GM12878 (cell line): ENCODE data around the gene ANTKMT. TPM values are rescaled to one million over a fixed set of nuclear protein-coding genes. Genes with fewer than 3 reads are reported as not detected.

Source experiments
- ATAC-seq: fragments of 200-7000 bp; cut with Tn5 transposase; 3 replicates; pipeline ENCODE4 v1.9.1; 2020; ENCODE audit warnings: mild to moderate bottlenecking, moderate library complexity
- BruUV-seq: library from RNA; stranded (reverse); fragments of 400-500 nt; replicated peaks from 2 replicates; lab custom pipeline; 2021; lab: Mats Ljungman, UMichigan
- CTCF ChIA-PET: fragments of 300-600 bp; sonication (Branson Sonifier 250); formaldehyde crosslinking; extraction: SDS; loops from one replicate; lab custom pipeline; 2021; ENCODE audit warnings: inconsistent platforms; lab: Yijun Ruan, JAX
- POLR2A ChIA-PET: fragments of 350-600 bp; formaldehyde crosslinking; extraction: SDS; loops from one replicate; lab custom pipeline; 2021; ENCODE audit warnings: inconsistent platforms; lab: Charles Lee
- RAD21 ChIA-PET: fragments of 300-600 bp; sonication (Branson Sonifier 250); formaldehyde crosslinking; loops from one replicate; lab custom pipeline; 2023; ENCODE audit warnings: antibody characterized with exemption; ENCODE audit not compliant: unreplicated experiment; lab: Charles Lee
- SMC1A ChIA-PET: fragments of 300-600 bp; sonication (Branson Sonifier 250); formaldehyde crosslinking; loops from one replicate; lab custom pipeline; 2023; ENCODE audit not compliant: unreplicated experiment, uncharacterized antibody; lab: Charles Lee
- DNase-seq: peaks from one replicate; pipeline ENCODE4 v3.0.0-alpha.2; 2011; ENCODE audit warnings: low read depth, low spot score
- FAIRE-seq: peaks from 3 replicates; lab custom pipeline; 2011; peaks lifted over from hg19 to GRCh38; lab: Jason Lieb, UNC
- H2AFZ ChIP-seq: 2 replicates; pipeline ENCODE4 v1.6.0; 2011; ENCODE audit warnings: low read depth, low read length, control low read depth; ENCODE audit not compliant: control insufficient read depth
- H3K27ac ChIP-seq: 2 replicates; pipeline ENCODE4 v1.5.1; 2011; ENCODE audit warnings: control low read depth; ENCODE audit not compliant: control insufficient read depth, insufficient read depth
- H3K27me3 ChIP-seq, 2 experiments: replicated peaks in 1 of 2; 2 replicates each; pipeline versions ENCODE4 v1.6.0 to v1.6.1; 2011; ENCODE audit warnings: low read length in 1 of 2; ENCODE audit not compliant: control insufficient read depth in 2 of 2, insufficient read depth in 2 of 2
- H3K36me3 ChIP-seq, 2 experiments: 2 replicates each; pipeline ENCODE4 v1.5.1; 2011; ENCODE audit warnings: low read length in 1 of 2; ENCODE audit not compliant: control insufficient read depth in 2 of 2, insufficient read depth in 2 of 2
- H3K4me1 ChIP-seq: 2 replicates; pipeline ENCODE4 v1.6.1; 2011; ENCODE audit warnings: mild to moderate bottlenecking, low read length, moderate library complexity, mixed read lengths; ENCODE audit not compliant: control insufficient read depth, insufficient read depth
- H3K4me2 ChIP-seq: 2 replicates; pipeline ENCODE4 v1.6.0; 2011; ENCODE audit warnings: control low read depth; ENCODE audit not compliant: control insufficient read depth, insufficient read depth
- H3K4me3 ChIP-seq: fragments of 200-600 bp; sonication (generic); 2 replicates; pipeline ENCODE4 v1.5.1; 2016
- H3K79me2 ChIP-seq: 2 replicates; pipeline ENCODE4 v1.6.0; 2011; ENCODE audit warnings: low read length; ENCODE audit not compliant: control insufficient read depth, insufficient read depth
- H3K9ac ChIP-seq: 2 replicates; pipeline ENCODE4 v1.8.0; 2011; ENCODE audit warnings: low read length, control low read depth, mixed read lengths; ENCODE audit not compliant: control insufficient read depth, insufficient read depth
- H3K9me3 ChIP-seq: replicated peaks from 3 replicates; pipeline ENCODE4 v1.5.1; 2011; ENCODE audit warnings: mild to moderate bottlenecking, low read length; ENCODE audit not compliant: control insufficient read depth, insufficient read depth
- H4K20me1 ChIP-seq: 2 replicates; pipeline ENCODE4 v1.6.0; 2011; ENCODE audit not compliant: control insufficient read depth, insufficient read depth
- BCL11A ChIP-seq: IDR thresholded peaks from 2 replicates; pipeline ENCODE4 v1.6.1; 2011; ENCODE audit warnings: low read depth, low read length
- BCL3 ChIP-seq: IDR thresholded peaks from 2 replicates; pipeline ENCODE4 v1.6.1; 2011; ENCODE audit warnings: borderline replicate concordance, low read depth, mild to moderate bottlenecking, moderate library complexity, low read length; ENCODE audit not compliant: insufficient read depth, poor library complexity, severe bottlenecking
- BRCA1 ChIP-seq: IDR thresholded peaks from 2 replicates; pipeline ENCODE4 v1.6.1; 2011; ENCODE audit warnings: low read depth, low read length, improper control_type of control experiment
- CBFB ChIP-seq: IDR thresholded peaks from 2 replicates; pipeline ENCODE4 v1.6.1; 2016; ENCODE audit warnings: antibody characterized with exemption, low read depth
- EGR1 ChIP-seq, 2 experiments: IDR thresholded peaks; 1 replicate in 1 of 2; 2 replicates in 1 of 2; pipeline ENCODE4 v1.6.1; 2011 to 2012; ENCODE audit warnings: low read depth in 2 of 2, low read length in 2 of 2, borderline replicate concordance in 1 of 2, mild to moderate bottlenecking in 1 of 2, moderate library complexity in 1 of 2
- POU2F2 ChIP-seq: IDR thresholded peaks from 3 replicates; pipeline ENCODE4 v1.6.1; 2011; ENCODE audit warnings: low read depth, mild to moderate bottlenecking, low read length, borderline replicate concordance
- RAD21 ChIP-seq: IDR thresholded peaks from 2 replicates; pipeline ENCODE4 v1.6.1; 2011; ENCODE audit warnings: mild to moderate bottlenecking, low read depth, low read length, moderate library complexity; ENCODE audit not compliant: insufficient read depth
- RCOR1 ChIP-seq: conservative IDR thresholded peaks from 2 replicates; pipeline ENCODE4 v1.6.1; 2012; ENCODE audit warnings: low read depth, low read length, improper control_type of control experiment
- WRNIP1 ChIP-seq: IDR thresholded peaks from 2 replicates; pipeline ENCODE4 v1.6.1; 2011; ENCODE audit warnings: low read depth, low read length, improper control_type of control experiment, borderline replicate concordance
- ZBED1 ChIP-seq: IDR thresholded peaks from 2 replicates; pipeline ENCODE4 v1.6.1; 2016; ENCODE audit warnings: borderline replicate concordance
- ZNF217 ChIP-seq: fragments of 450-650 bp; IDR thresholded peaks from 2 replicates; pipeline ENCODE4 v1.6.1; 2017; ENCODE audit warnings: antibody characterized with exemption, mild to moderate bottlenecking
- ZNF24 ChIP-seq: fragments of 450-650 bp; IDR thresholded peaks from 2 replicates; pipeline ENCODE4 v1.6.1; 2017; ENCODE audit warnings: antibody characterized with exemption, mild to moderate bottlenecking
- WGBS: methylation state at CpG from one replicate; pipeline ENCODE4 v1.1.6; 2016; ENCODE audit warnings: low lambda C conversion rate; ENCODE audit not compliant: insufficient replicate concordance, insufficient coverage; ENCODE audit errors: missing lambda C conversion rate; 5-methylcytosine and 5-hydroxymethylcytosine counted together
- in situ Hi-C: fragments of 300-500 bp; cut with MboI; formaldehyde crosslinking; loops from 9 replicates; pipeline ENCODE4 v1.14.3; 2018; ENCODE audit warnings: mixed read lengths
- intact Hi-C: fragments of 100-400 bp; cut with micrococcal nuclease; formaldehyde crosslinking; loops from one replicate; pipeline ENCODE4 v1.14.2; 2022; ENCODE audit not compliant: unreplicated experiment
- polyA plus RNA-seq, 11 experiments: library from polyadenylated mRNA; depleted of rRNA in 4 of 11; unstranded in 6 of 11; stranded (reverse) in 5 of 11; fragments of >200 nt; fragmentation: Nextera tagmentation in 4 of 11; fragmentation: Illumina TruSeq in 1 of 11; extraction: Ambion mirVana in 4 of 11; extraction: Trizol in 1 of 11; gene quantifications; 1 replicate in 1 of 11; 2 replicates in 10 of 11; pipeline versions ENCODE4 v1.2.1 to v1.2.3, GENCODE V29; 2011 to 2016; ENCODE audit warnings: inconsistent platforms in 2 of 11, missing spikeins in 2 of 11, low read depth in 1 of 11
- total RNA-seq, 4 experiments: library from RNA; depleted of rRNA in 3 of 4; stranded (reverse); fragments of >200 nt in 3 of 4; fragmentation: Illumina TruSeq in 1 of 4; extraction: Trizol in 1 of 4; gene quantifications; 2 replicates each; pipeline versions ENCODE4 v1.2.1 to v1.2.3, GENCODE V29; 2013 to 2021
- TF ChIP-seq, protein P1 (sequence below): IDR thresholded peaks from 2 replicates; pipeline ENCODE4 v1.6.1; 2011; ENCODE audit warnings: mild to moderate bottlenecking, low read depth, low read length, moderate library complexity; ENCODE audit not compliant: insufficient replicate concordance
- TF ChIP-seq, protein P2 (sequence below): fragments of 450-650 bp; IDR thresholded peaks from 2 replicates; pipeline ENCODE4 v1.6.1; 2018; ENCODE audit warnings: borderline replicate concordance, mild to moderate bottlenecking; ENCODE audit not compliant: partially characterized antibody

The ANTKMT gene
- total and polyA plus RNA-seq, 10 of the 15 experiments (the other 5 are each of a cell fraction or from before 2014, with no cell fraction given) = 0.58 to 60.5 (median 25.8) TPM

GRCh38 chr16:679814-680624 is 40.9 kb upstream of the ANTKMT start, which contains the start of gene STUB1 (continued):
- TF ChIP-seq BCL3 (no peak), RAD21 (no peak), BCL11A (no peak), POU2F2 (peak; percentile 32; the same call in 1 of the 3 replicates), ZBED1 (no peak), BRCA1 (no peak)
- TF ChIP-seq, protein P1, sequence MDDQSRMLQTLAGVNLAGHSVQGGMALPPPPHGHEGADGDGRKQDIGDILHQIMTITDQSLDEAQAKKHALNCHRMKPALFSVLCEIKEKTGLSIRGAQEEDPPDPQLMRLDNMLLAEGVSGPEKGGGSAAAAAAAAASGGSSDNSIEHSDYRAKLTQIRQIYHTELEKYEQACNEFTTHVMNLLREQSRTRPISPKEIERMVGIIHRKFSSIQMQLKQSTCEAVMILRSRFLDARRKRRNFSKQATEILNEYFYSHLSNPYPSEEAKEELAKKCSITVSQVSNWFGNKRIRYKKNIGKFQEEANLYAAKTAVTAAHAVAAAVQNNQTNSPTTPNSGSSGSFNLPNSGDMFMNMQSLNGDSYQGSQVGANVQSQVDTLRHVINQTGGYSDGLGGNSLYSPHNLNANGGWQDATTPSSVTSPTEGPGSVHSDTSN = no peak

GRCh38 chr16:680625-680945 is 40.4 kb upstream of the ANTKMT start:
- peaks cover 6% of the 10 kb centered on the region; the same call in 1 of the 2 replicates for H4K20me1 ChIP-seq
- peak overlapping the region; percentile 53 for H3K27ac ChIP-seq
- no peaks in the 10 kb centered on the region for H3K27me3 ChIP-seq
- peak overlapping the region; percentile 84; the same call in 1 of the 2 replicates for H2AFZ ChIP-seq
- H3K79me2 ChIP-seq = peaks cover 24% of the 10 kb centered on the region
- H3K4me3 ChIP-seq = peak overlapping the region; percentile 77
- in situ Hi-C loops = no loop called here
- H3K36me3 ChIP-seq = peaks cover 6 to 9% of the 10 kb centered on the region in 2 experiments; a peak in 2 of 4 replicates
- intact Hi-C loops = loop anchor here (5.0 kb wide), 1 partner anchor 43 kb away; the partner anchor contains the start of gene METTL26
- H3K4me2 ChIP-seq = peak overlapping the region; percentile 98
- no TSS peak for BruUV-seq
- DNase-seq = no peak
- no peak for FAIRE-seq
- peaks cover 15% of the 10 kb centered on the region for H3K4me1 ChIP-seq
- H3K9ac ChIP-seq = peak overlapping the region; percentile 88
- ChIA-PET POLR2A (interaction anchor here (1.0 to 2.0 kb wide), 6 partner anchors 9 to 42 kb away, joined by 3 to 13 read pairs (median 4); partner anchors contain the start of genes RHOT2 and WDR24), CTCF (interaction anchor here (1.0 to 1.5 kb wide), 2 partner anchors 9 to 13 kb away, joined by 3 to 4 read pairs; partner anchors contain the start of genes RHOT2 and WDR24), SMC1A (no interaction called here), RAD21 (interaction anchor here (0.9 kb wide), 2 partner anchors 14 to 40 kb away, joined by 3 read pairs; partner anchors contain the start of gene ANTKMT)
- 1% methylated on average over 31 of the region's 38 CpGs for WGBS
- ATAC-seq = no peak
- H3K9me3 ChIP-seq = no peaks in the 10 kb centered on the region
- TF ChIP-seq, protein P2, sequence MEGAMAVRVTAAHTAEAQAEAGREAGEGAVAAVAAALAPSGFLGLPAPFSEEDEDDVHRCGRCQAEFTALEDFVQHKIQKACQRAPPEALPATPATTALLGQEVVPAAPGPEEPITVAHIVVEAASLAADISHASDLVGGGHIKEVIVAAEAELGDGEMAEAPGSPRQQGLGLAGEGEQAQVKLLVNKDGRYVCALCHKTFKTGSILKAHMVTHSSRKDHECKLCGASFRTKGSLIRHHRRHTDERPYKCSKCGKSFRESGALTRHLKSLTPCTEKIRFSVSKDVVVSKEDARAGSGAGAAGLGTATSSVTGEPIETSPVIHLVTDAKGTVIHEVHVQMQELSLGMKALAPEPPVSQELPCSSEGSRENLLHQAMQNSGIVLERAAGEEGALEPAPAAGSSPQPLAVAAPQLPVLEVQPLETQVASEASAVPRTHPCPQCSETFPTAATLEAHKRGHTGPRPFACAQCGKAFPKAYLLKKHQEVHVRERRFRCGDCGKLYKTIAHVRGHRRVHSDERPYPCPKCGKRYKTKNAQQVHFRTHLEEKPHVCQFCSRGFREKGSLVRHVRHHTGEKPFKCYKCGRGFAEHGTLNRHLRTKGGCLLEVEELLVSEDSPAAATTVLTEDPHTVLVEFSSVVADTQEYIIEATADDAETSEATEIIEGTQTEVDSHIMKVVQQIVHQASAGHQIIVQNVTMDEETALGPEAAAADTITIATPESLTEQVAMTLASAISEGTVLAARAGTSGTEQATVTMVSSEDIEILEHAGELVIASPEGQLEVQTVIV = no peak
- 0 out of 2 replicates have a peak, but pooled peaks have one; percentile 28 for TF ChIP-seq CBFB
- no peak for TF ChIP-seq RCOR1
- TF ChIP-seq ZNF24 = no peak
- TF ChIP-seq WRNIP1 = no peak
- no peak for TF ChIP-seq EGR1 (IDR thresholded peaks at IDR 0.05; ENCODE audit: borderline replicate concordance in 1 of 2, low read depth in 2 of 2, low read length in 2 of 2)
- no peak for TF ChIP-seq ZNF217
